SHP77 (cell line): ENCODE results near the gene CTSW.
A peak's percentile ranks its signal among the peaks of the same experiment; 100 is the strongest.
"Not testable (repeated sequence)": the region's sequence is repeated elsewhere in the genome, so short reads cannot be mapped to it uniquely, and the experiment has no call there.

Source experiments
- DNase-seq, 2 experiments: peaks; one replicate each; lab custom pipeline; 2025; lab: John Stamatoyannopoulos, UW

CTSW gene, protein sequence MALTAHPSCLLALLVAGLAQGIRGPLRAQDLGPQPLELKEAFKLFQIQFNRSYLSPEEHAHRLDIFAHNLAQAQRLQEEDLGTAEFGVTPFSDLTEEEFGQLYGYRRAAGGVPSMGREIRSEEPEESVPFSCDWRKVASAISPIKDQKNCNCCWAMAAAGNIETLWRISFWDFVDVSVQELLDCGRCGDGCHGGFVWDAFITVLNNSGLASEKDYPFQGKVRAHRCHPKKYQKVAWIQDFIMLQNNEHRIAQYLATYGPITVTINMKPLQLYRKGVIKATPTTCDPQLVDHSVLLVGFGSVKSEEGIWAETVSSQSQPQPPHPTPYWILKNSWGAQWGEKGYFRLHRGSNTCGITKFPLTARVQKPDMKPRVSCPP

GRCh38 chr11:65879617-65880016 is at the start of gene CTSW:
TSS of gene CTSW (plus strand) at chr11:65879837. CDS start at chr11:65879855, 18 bp downstream.
- no peak for DNase-seq

GRCh38 chr11:65832231-65832630 is 47.4 kb upstream of the CTSW start:
- DNase-seq, result not testable (repeated sequence)

GRCh38 chr11:65833297-65834030 is 46.2 kb upstream of the CTSW start, which contains the start of gene SNX32:
TSS of gene SNX32 (plus strand) at chr11:65833963. CDS start at chr11:65834066, 103 bp downstream.
- peak; percentile 57 to 70 for DNase-seq

DNA sequence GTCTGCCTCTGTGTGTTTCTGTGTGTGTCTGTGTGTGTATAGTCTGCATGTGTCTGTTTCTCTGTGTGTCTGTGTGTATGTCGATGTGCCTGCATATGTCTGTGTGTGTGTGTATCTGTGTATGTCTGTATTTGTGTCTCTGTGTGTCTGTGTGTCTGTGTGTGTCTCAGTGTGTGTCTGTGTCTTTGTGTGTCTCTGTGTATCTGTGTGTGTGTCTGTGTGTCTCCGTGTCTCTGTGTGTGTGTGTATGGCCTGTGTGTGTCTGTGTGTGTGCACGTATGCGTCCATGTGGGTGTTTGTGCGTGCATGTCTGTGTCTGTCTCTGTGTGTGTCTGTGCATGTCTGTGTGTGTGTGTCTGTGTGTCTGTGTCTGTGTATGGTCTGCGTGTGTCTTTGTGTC is 45.4 kb upstream of the CTSW start:
- no peak for DNase-seq

- DNase-seq, result no peak
These were observed 37.5 kb upstream of the CTSW start for GRCh38 chr11:65842144-65842543.

- no peak for DNase-seq
These were observed 35.8 kb upstream of the CTSW start for GRCh38 chr11:65843811-65844210.

DNA sequence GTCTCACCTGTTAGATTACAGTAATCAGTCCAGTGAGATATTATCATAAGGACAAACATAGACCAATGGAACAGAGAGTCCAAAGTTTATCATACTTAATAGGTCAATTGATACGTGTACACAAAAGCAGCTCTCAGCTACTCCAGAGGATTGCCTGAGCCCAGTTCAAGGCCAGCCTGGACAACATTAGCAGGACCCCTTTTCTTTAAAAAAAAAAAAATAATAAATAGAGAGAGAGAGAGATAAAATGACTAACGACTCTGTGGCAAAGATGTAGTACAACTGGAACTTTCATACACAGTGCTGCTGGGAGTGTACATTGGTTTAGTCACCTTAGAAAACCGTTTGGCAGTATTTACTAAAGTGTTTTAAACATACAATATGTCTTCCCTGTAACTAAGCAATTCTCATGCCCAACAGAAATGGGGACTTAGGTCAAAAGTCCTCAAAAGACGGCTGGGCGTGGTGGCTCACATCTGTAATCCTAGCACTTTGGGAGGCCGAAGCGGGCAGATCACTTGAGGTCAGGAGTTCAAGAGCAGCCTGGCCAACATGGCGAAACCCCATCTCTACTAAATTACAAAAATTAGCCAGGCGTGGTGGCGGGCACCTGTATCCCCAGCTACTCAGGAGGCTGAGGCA is 35.3 kb upstream of the CTSW start:
- DNase-seq, result no peak

GRCh38 chr11:65847746-65848145 is 31.9 kb upstream of the CTSW start:
- no peak for DNase-seq

GRCh38 chr11:65848693-65849092 is 30.9 kb upstream of the CTSW start:
- DNase-seq, result not testable (repeated sequence)

GRCh38 chr11:65849366-65849765 is 30.3 kb upstream of the CTSW start:
- no peak for DNase-seq

- no peak for DNase-seq
These were observed 29.8 kb upstream of the CTSW start for GRCh38 chr11:65849771-65850216.

DNA sequence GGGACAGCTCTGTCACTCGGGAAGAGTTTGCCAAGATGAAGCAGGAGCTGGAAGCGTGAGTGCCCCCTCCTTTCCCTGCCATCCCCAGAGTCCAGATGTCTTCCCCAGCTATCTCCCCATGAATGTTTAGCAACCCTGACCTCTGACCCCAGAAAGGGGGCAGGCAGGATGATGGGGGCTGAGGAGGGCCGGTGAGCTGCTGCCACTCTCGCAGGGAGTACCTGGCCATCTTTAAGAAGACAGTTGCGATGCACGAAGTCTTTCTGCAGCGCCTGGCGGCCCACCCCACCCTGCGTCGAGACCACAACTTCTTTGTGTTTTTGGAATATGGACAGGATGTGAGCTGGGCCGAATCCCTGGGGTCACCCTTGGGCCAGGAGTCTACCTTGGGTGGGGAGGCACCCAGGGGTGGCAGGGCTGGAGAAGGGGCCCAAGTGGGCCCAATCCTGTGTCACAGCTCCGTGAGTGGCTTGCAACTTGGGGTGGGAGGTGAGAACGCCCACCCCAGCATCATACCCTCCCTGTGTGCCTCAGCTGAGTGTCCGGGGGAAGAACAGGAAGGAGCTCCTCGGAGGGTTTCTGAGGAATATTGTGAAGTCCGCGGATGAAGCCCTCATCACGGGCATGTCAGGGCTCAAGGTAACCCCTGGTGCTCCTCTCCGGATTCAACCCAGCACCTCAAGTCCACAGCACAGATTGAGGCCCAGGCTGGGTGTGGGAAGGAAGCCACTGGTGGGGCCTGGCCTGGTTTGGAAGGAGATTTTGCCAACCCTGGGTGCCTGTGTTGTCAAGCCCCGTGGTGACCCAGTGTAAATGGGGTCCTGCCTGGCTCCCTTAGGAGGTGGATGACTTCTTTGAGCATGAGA is 29.2 kb upstream of the CTSW start:
- no peak for DNase-seq

DNA sequence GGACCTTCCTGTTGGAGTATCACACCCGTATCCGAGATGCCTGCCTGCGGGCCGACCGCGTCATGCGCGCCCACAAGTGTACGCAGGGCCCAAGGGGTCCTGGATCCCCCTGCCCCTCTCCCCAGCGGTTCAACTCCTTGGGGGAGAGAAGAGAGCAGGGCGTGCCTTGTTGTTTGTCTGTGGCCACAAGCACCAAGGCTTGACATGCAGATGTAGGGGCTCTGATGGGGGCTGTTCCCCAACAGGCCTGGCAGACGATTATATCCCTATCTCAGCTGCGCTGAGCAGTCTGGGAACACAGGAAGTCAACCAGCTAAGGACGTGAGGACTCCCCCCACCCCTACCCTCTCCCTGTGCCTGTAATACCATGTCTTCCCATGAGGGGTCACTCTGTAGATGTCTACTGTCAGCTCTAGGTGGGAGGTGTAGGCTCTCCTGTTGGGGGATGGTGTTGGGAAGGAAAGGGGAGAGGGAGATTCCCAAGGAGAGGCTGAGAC is 28.5 kb upstream of the CTSW start:
- DNase-seq, result no peak

GRCh38 chr11:65851811-65852507 is 27.7 kb upstream of the CTSW start:
- no peak for DNase-seq

DNA sequence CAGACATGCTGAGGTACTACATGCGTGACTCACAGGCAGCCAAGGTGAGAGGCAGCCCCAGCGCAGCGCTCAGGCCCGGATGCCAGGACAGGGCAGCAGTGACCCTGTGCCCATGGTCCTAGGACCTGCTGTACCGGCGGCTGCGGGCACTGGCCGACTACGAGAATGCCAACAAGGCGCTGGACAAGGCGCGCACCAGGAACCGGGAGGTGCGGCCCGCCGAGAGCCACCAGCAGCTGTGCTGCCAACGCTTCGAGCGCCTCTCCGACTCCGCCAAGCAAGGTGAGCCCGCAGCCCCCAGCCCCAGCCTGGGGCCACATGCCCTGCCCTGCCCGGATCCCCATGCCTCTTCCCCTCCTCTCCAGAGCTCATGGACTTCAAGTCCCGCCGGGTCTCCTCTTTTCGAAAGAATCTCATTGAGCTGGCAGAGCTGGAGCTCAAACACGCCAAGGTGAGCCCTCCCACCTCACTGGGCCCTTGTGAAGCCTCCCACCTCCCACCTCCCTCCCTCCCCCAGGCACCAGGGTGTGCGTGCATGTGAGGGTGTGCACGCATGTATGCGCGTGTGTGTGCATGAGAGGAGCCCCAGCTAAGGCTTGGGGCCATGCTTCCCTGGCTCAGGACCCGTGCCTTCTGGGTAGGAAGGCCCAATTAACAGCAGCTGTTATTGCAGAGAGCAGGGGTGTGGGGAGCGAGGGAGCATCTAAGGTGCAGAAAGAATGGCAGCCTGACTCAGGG is 27.0 kb upstream of the CTSW start:
- DNase-seq, result no peak

- DNase-seq, result no peak
These were observed 26.2 kb upstream of the CTSW start for GRCh38 chr11:65853246-65853979.

- DNase-seq, result no peak
These were observed 25.5 kb upstream of the CTSW start for GRCh38 chr11:65854161-65854592.

DNA sequence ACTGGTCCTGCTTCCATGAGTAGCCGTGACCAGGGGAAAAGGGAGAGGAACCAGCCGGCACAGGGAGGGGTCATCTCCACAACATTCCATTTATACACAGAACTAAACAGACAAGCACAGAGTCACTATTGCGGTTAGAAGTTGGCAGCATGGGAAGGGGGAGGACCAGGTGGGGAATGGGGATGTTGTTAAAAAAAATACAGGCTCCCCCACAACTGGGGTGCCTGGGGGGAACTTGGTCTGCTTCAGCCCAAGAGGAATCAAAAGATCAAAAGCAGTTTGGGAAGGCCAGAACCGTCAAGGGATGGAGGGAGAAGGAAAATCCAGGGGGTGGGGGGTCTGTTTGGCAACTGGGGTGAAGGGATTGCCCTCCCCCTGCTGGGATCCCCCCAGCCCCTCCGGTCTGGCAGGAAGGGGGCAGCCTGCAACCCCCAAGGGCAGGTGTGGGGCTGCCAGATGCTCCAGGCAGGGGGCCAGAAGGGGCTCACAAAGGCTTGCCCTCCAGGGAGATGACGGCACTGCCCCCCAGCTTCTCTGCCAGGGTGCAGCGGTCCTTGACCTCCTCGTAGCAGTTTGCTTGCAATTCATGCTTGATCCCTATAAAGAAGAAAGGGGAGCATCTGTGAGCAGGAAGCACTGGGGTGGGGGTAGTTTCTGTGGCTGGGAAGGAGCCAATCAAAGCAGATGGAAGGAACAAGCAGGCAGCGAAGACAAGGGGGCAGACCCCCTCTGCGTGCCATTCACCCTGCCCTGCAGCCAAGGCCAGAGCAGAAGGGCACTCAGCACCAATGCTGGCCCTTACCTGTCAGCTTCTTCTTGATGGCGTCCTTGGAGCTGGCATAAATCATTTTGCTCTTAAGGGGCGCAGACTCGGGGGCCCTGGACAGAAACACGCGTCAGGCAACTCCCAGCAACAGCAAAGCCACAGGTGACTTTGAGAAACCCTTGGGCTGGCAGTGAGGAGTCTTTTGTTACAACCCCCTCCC is 24.5 kb upstream of the CTSW start:
- no peak for DNase-seq
